Measurements from ENCODE around the gene GOLGA8R.
A peak's percentile ranks its signal among the peaks of the same experiment; 100 is the strongest.
"Not testable (repeated sequence)": the region's sequence is repeated elsewhere in the genome, so short reads cannot be mapped to it uniquely, and the experiment has no call there.

The GOLGA8R gene, protein sequence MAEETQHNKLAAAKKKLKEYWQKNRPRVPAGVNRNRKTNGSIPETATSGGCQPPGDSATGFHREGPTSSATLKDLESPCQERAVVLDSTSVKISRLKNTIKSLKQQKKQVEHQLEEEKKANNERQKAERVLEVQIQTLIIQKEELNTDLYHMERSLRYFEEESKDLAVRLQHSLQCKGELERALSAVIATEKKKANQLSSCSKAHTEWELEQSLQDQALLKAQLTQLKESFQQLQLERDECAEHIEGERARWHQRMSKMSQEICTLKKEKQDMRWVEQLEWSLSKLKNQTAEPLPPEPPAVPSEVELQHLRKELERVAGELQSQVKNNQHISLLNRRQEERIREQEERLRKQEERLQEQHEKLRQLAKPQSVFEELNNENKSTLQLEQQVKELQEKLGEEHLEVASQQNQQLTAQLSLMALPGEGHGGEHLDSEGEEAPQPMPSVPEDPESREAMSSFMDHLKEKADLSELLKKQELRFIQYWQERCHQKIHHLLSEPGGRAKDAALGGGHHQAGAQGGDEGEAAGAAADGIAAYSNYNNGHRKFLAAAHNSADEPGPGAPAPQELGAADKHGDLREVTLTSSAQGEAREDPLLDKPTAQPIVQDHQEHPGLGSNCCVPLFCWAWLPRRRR

DNA sequence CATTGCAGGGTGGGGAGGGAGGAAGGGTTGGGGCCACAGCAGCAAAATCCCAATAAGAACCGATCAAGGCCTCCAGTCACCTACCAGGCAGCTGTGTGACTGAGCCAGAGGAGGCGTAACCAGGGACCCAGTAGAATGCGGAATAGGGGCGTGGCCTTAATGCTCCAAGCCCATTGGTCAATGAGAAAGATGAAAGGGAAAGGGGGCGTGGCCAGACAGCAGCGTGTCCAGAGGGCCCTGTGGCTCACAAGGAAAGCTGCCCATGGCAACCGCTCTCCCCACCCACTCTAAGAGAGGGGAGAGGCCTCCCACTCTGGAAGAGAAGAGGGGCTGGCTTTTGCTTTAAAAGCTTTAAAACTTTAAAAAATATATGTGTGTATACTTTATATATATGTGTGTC is at the start of gene GOLGA8R:
GOLGA8R (minus strand) TSS at position 101 of the 400 bp plus-strand sequence; CDS start at position 3, 98 bp downstream.
- DNase-seq: not testable (repeated sequence)

DNA sequence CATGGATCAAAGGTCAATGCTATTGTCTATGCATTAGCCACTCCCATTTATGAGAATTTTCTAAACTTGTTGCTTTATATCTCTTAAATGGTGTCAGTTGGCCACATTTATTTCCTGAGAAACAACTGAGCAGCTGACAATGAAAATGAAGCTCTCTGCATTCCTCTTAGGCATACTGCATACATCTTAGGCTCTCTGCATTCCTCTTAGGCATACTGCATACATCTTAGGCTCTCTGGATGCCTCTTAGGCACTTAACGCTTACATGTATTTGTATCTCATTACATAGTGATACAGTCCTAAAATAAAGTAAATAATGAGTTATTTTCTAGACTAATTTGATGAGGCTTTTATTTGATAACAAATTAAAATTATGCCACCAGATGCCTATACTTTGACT is 49.8 kb upstream of the GOLGA8R start:
- not testable (repeated sequence) for DNase-seq

DNA sequence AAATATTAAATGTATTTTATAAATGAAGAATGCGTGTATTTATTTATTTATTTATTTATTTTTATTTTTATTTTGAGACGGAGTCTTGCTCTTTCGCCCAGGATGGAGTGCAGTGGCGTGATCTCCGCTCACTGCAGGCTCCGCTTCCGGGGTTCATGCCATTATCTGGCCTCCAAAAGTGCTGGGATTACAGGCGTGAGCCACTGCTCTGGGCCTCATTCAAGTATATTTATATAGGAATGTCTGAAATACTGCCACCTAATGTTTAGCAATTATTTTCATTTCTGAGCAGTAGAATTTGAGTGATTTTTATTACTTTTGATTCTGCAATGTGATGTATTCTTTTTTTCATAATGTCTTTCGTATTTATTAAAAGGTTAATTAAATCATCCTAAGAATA is 48.1 kb upstream of the GOLGA8R start:
- DNase-seq: not testable (repeated sequence)

DNA sequence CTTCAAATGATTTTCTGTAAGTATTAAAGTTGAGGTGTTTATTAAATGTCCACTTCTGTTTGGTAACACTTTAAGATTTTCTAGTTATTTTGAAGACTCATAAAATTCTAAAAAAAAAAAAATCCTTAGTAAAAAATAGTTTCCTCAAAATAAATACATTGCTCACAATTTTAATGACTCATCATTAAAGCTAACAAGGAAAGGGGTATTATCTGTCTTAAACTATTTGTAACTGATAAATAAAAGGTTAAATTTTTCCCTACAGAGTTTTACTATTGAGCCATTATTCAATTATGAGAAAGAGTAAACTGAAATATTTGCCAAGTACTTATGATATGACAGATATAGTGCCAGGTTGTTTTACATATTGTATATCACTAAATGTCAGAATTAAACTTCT is 38.6 kb upstream of the GOLGA8R start:
- not testable (repeated sequence) for DNase-seq

DNA sequence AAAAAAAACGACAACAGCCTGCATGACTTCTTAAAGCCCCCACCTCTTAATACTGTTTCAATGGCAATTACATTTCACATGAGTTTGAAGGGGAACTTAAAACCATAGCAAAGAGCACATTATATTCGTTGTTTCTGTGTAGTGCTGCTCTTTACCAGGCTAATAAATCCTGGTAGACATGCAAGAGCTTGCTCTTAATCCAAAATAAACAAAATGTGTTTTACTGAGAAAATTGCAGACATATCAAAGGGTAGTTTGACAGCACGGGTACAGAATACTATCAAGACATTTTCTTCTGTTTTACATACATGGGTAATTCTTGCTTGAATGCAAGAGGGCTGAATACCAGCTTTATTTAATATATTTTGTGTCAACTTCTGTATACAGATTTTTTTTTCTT is 24.3 kb upstream of the GOLGA8R start:
- not testable (repeated sequence) for DNase-seq

DNA sequence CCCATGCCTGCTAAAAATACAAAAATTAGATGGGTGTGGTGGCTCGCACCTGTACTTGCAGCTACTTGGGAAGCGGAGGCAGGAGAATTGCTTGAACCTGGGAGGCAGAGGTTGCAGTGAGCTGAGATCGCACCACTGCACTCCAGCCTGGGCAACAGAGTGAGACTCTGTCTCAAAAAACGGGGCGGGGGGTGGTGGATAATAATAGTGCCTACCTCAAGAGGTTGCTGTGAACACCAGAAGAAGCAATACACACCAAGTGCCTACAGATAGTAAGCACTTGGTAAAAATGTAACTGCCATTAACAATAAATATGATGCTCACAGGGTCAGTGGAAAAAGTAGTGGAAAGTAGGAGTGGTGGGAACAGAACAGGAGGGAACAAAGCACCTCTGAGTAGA is 21.8 kb upstream of the GOLGA8R start:
- DNase-seq: not testable (repeated sequence)

DNA sequence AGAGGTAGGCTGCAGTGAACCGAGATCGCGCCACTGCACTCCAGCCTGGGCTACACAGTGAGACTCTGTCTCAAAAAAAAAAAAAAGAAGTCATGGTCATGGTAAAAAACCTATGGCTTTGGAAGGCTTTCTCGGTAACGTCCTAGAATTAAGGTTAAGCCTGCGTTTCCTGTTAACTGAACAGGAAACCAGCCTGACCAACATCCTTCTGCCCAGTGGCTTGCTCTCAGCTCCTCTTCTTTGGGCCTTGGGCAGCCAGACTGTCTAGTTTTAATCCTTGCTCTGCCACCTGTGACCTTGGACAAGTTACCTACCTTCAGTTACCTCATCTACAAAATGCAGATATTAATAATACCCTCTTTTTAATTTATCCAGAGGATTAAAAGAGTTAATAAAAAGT is 6.7 kb upstream of the GOLGA8R start:
- DNase-seq: not testable (repeated sequence)

DNA sequence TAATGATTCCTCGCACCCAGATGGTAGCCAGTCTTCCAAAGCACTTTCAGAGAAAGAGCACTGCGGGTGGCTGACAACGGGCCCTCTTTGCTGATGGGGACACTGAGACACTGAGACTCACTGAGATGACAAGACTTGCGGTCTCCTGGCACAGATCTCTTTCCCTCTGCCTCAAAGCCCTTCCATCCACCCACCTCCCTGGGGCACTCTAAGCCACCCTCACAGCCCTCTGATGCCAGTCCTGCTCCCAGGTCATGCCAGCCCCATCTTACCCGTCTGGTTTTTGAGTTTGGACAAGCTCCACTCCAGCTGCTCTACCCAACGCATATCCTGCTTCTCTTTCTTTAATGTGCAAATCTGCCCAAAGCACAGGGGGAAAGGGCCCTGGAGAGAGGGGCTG is 6.4 kb downstream of the GOLGA8R start:
- DNase-seq: peak; percentile 0

DNA sequence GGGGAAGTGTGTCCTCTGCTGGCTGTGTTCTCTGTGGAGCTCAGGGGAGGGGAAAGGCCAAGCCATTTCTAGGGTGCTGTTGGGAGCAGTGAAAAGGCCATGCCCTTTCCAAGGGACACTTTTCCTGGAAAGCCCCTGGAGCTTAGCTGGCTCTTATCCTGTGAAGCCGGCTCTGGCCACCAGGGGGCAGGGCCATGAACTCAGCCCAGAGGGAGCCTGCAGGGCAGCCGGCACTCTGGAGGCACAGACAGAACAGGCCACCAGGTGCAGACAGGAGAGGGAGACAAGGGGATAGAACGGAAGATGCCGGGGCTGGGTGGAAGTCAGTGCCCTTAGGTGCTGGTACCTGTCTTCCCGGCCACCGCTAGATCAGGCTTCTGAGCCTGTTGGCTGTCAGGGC is 15.1 kb downstream of the GOLGA8R start:
- DNase-seq: not testable (repeated sequence)

DNA sequence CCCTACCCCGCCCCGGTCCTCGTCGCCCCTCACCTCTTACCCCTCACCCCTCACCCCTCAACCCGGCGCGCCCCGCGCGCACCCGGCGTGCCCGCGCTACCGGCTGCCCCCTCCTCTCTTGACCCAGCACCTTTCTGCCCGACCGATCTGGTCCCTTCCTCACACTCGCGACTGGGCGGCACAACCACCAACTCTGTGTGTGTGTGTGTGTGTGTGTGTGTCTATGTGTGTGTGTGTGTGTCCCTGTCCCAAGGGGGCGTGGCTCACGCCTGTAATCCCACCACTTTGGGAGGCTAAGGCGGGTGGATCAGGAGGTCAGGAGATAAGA is 20.4 kb downstream of the GOLGA8R start:
- not testable (repeated sequence) for DNase-seq

DNA sequence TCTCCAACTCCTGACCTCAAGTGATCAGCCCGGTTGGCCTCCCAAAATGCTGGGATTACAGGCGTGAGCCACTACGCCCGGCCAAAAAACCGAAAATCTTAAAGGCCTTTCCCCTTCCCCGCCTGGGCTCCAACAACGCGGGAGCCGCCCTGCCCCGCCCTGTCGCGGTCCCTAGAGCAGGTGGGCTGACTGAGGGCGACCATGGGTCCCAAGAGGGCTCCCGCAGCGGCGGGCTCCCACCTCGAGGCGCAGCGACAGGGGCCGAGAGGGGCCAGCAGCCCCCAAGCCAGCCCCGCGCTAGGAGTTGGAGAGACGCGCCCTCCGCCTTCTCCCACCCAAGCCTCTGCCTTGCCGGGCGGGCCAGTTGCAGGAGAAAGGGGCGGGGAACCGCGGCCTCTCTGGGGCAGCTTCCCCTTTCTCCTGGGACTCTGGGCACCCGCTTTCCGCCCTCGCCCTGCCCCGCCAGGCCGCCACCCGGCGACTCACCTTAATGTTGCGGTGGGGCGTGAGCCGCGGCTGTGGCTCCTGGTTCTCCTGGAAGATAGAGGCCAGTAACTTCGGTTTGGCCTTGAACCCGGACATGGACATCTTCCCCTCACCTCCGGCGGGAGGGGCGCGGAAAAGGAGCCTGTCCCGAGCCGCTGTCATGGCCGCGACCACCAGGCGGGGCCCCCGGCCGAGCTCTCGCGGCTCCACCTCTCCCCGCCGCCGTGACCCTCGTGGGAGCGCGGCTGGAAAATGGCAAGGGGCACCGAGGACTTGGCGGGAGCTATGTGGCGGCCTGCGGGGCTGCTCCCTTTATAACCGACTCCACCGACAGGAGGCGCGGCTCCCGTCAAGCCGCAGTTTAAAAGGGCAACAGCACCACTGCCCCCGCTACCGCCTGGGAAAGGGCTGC is 21.0 kb downstream of the GOLGA8R start, which contains the start of gene CHRFAM7A:
CHRFAM7A (minus strand) TSS at position 775 of the 898 bp plus-strand sequence. CDS start 10,189 bp downstream, outside the sequence.
- not testable (repeated sequence) for DNase-seq

DNA sequence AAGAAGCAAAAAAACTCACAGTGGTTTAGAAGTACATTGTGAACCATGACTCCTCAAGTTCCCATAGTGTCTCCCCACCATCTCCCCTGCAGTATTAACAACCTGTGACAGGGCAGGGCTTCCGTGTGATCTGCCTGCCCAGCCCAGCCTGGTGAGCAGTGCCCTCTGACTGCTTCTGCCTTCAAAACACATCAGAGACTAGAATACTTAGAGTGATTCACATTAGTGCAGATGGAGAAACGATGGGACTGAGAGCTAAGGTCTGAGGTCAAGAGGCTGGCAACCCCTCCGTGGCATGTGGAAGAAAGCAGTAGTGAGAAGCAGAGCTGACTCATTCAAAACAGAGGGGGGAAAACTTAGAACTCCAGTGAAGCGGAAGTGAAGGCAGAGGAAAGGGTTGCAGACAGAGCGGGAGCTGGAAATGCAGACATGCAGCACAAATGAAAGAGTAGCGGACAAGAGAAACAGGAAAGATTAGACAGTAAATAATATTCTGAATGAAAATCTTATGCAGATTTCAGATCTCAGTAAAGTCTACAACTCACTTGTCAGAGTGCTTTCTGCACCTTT is 27.7 kb downstream of the GOLGA8R start:
- DNase-seq: not testable (repeated sequence)

DNA sequence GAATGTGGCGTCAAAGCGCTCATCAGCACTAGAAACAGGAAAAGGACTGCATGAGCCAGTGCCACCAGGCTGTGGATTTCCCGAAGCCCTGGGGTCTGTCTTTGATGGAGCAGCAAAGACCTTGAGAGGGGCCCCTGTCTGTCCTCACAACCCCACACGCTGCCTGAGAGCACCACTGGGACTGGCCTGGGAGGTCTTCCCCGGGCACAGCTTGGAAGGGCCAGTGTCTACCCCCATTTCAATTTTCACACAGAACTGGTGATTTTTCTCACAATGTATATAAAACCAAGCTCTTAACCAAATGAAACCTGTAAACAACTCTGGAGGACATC is 37.0 kb downstream of the GOLGA8R start:
- not testable (repeated sequence) for DNase-seq

DNA sequence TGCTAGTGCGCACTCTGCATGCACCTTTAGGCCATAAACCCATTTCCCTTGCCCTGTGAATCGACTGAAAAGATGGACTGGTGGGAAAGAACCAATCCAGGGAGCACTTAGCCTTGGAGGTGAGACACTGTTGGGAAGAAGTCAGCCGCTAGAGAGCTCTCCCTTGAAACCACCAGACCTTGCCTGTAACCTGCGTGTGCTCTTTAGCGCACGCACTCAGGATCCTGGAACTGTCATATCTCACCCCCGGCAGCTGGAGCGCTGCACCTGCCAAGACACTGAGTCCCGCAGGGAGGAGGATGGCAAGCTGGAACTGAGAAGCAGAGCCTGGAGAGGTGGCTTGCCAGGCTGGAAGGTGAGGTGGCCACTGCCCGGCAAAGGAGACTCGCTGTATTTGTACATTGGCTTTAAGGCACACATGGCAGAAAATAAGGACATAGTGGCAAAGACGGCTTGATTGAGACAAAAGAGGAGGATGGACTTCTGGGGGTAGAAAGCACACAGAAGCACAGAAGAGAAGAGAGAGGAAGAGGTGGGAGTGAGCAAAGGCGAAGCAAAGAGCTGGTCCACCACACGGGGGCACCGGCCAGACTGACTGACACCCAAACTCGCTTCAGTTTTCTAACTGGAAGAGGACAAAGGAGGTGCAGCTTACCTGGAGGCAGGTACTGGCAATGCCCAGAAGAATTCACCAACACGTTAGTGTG is 37.5 kb downstream of the GOLGA8R start:
- DNase-seq: not testable (repeated sequence)

DNA sequence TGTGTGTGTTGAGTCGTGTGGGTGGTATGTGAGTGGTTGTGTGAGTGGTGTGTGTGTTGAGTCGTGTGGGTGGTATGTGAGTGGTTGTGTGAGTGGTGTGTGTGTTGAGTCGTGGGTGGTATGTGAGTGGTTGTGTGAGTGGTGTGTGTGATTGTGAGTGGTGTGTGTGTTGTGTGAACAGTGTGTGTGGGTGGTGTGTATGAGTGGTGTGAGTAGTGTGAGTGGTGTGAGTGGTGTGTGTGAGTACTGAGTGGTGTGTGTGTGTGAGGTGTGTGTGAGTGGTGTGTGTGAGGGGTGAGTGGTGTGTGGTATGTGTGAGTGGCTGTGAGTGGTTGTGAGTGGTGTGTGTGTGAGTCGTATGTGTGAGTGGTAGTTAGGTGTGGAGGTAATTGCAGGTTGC is 38.2 kb downstream of the GOLGA8R start:
- not testable (repeated sequence) for DNase-seq

DNA sequence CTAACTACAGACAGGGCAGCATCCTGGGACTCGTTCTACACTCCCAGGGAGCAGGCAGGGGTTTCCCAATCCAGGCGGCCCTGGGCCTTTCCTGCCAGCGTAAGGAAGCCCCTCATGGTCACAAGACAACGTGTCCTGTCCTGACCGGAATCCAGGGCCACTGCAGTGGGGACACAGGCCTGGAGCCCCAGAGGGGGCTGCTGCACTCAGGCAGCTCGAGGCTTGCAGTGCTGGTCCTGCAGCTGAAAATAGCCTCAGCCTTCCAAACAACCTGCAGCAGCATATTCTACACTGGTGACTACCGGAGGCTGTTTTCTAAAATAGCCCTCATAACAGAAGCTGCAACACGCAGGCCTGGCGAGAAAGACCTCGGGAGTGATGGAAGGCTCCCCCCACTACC is 39.2 kb downstream of the GOLGA8R start:
- DNase-seq: not testable (repeated sequence)

DNA sequence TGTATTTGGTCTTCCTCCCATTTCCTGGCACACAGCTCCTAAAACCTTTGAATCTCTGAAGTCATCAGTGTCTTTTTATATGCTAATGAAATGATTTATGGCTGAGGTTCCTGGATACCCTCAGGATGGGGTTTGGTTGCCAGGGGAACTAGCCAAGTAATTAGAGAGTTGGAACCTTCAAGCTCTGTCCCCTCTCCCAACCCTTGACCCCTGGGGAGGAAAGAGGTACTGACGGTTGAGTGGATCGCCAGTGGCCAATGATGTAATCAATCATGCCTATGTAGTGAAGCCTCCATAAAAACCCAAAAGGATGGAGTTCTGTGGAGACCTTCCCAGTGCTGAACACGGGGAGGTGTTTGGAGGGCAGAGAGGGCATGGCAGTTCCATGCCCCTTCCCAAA is 45.8 kb downstream of the GOLGA8R start:
- not testable (repeated sequence) for DNase-seq

DNA sequence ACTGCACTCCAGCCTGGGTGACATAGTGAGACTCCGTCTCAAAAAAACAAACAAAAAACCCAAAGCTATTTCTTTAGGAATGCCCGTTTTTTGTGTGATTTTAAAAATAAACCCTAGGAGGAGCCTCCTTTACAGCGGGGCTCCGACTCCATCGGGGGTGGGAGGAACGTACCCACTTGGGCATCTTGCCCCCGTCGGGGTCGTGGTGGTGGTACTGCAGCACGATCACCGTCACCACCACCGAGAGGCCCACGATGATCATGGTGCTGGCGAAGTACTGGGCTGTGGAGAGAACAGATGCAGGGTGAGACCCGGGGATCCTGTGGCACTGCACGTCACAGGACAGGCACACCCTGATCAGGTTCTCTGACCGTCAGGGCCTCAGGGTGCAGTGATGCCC is 46.8 kb downstream of the GOLGA8R start:
- DNase-seq: not testable (repeated sequence)

DNA sequence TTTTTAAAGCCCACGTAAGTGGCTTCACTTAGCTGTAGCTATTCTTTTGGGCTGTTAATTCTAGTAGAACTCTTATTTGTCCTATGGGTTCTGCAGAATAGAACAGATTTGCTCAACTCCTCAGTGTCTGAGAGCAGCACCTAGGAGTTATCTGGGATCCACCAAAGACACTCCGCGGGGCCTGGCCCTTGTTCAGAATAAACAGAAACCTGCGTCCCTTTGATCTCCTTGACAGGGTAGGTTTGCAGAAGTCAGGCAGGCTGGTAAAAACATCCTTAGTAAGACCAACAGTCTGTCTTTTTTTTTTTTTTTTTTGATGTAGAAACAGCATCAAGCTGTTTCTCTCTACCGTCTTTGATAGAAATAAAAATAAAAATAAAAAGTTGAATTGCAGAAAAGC is 52.7 kb downstream of the GOLGA8R start:
- not testable (repeated sequence) for DNase-seq

DNA sequence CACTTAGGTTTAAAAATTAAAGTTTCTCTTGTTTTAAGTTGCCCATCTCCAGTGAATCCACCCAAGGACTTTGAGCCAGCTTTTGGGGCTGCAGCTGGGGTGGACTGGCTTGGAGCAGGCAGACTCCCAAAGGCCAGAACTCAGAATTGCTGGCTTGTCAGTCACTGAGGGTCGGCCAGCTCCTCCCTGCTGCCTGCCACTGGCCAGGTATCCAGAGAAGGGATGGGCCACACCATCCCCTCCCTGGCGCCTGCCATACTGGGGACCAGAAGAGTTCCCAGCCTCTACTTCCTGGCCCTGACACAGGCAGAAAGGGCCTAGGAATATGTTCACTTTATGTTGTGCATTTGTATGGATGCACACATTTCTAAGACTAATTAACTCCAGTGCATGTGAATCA is 53.1 kb downstream of the GOLGA8R start:
- not testable (repeated sequence) for DNase-seq

DNA sequence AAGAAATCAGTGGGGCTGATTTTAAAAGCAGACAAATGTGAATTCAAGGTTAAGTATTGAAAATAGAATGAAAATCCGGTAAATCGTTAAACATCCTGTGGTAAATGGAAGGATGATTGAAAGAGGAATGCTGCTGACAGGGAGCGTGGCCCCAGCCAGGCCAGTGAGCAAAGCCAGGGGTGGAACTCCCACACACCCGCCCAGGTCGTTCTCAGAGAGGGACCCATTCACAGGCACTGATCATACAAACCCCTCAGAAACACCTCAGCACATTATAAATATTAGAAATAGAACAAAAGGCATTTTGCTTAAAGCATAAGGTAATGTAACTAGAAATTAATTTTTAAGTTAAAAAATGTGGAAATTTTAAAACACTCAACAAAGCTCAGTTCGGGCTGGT is 59.0 kb downstream of the GOLGA8R start:
- DNase-seq: not testable (repeated sequence)
